Liver (tissue), 9 donors: Measurements from ENCODE around the gene PAPPA. TPM values are rescaled to one million over a fixed set of nuclear protein-coding genes. Genes with fewer than 3 reads are reported as not detected.

Source experiments
- DNase-seq: peaks from one replicate; pipeline ENCODE4 v3.0.0-alpha.2; 2017; ENCODE audit warnings: low spot score
- H3K27ac ChIP-seq, 2 donors: one replicate each; pipeline ENCODE4 v1.7.0; 2013; ENCODE audit warnings: inconsistent platforms in 2 of 2, low read length in 2 of 2, control low read depth in 1 of 2, low read depth in 1 of 2, mild to moderate bottlenecking in 1 of 2
- H3K27me3 ChIP-seq, 4 donors: one replicate each; pipeline versions ENCODE4 v1.6.1 to v1.7.0; 2013; ENCODE audit warnings: low read length in 3 of 4, inconsistent platforms in 1 of 4, mild to moderate bottlenecking in 1 of 4, moderate library complexity in 1 of 4; ENCODE audit not compliant: control insufficient read depth in 4 of 4, insufficient read depth in 4 of 4
- H3K36me3 ChIP-seq, 4 donors: one replicate each; pipeline versions ENCODE4 v1.6.1 to v1.7.0; 2013; ENCODE audit warnings: low read length in 3 of 4, mild to moderate bottlenecking in 3 of 4, low read depth in 1 of 4, moderate library complexity in 1 of 4; ENCODE audit not compliant: control insufficient read depth in 4 of 4, insufficient read depth in 3 of 4
- H3K4me1 ChIP-seq, 4 donors: one replicate each; pipeline versions ENCODE4 v1.6.1 to v1.7.0; 2013; ENCODE audit warnings: low read length in 3 of 4, mild to moderate bottlenecking in 3 of 4, moderate library complexity in 1 of 4; ENCODE audit not compliant: control insufficient read depth in 4 of 4, insufficient read depth in 4 of 4
- H3K4me3 ChIP-seq, 3 donors: one replicate each; pipeline versions ENCODE4 v1.6.1 to v1.7.0; 2013; ENCODE audit warnings: low read length in 3 of 3, control low read depth in 1 of 3, low read depth in 1 of 3, mild to moderate bottlenecking in 1 of 3
- H3K9ac ChIP-seq, 2 donors: one replicate each; pipeline ENCODE4 v1.7.0; 2013; ENCODE audit warnings: low read length in 2 of 2, mild to moderate bottlenecking in 2 of 2, moderate library complexity in 2 of 2, control low read depth in 1 of 2, low read depth in 1 of 2
- H3K9me3 ChIP-seq, 4 donors: one replicate each; pipeline versions ENCODE4 v1.6.1 to v1.7.0; 2013; ENCODE audit warnings: low read length in 3 of 4; ENCODE audit not compliant: control insufficient read depth in 4 of 4
- ATF3 ChIP-seq: IDR thresholded peaks from 2 replicates; pipeline ENCODE4 v1.6.1; 2016; ENCODE audit warnings: antibody characterized with exemption
- CTCF ChIP-seq: fragments of 150-350 bp; IDR thresholded peaks from 2 replicates; pipeline ENCODE4 v1.5.1; 2017; ENCODE audit warnings: improper control_type of control experiment, low read depth, low read length; ENCODE audit not compliant: missing input control
- EGR1 ChIP-seq, 2 donors: IDR thresholded peaks; 2 replicates each; pipeline ENCODE4 v1.6.1; 2016 to 2018; ENCODE audit warnings: antibody characterized with exemption in 2 of 2, low read depth in 2 of 2
- FOXA1 ChIP-seq: IDR thresholded peaks from 2 replicates; pipeline ENCODE4 v1.6.1; 2016; ENCODE audit warnings: antibody characterized with exemption
- FOXA2 ChIP-seq: IDR thresholded peaks from 2 replicates; pipeline ENCODE4 v1.6.1; 2016; ENCODE audit warnings: antibody characterized with exemption
- GABPA ChIP-seq, 2 donors: IDR thresholded peaks in 1 of 2; conservative IDR thresholded peaks in 1 of 2; 2 replicates each; pipeline ENCODE4 v1.6.1; 2016; ENCODE audit warnings: antibody characterized with exemption in 2 of 2, mild to moderate bottlenecking in 1 of 2, moderate library complexity in 1 of 2
- HNF4A ChIP-seq, 2 donors: conservative IDR thresholded peaks; 2 replicates each; pipeline ENCODE4 v1.6.1; 2016; ENCODE audit warnings: antibody characterized with exemption in 2 of 2, mild to moderate bottlenecking in 2 of 2
- HNF4G ChIP-seq: IDR thresholded peaks from 2 replicates; pipeline ENCODE4 v1.6.1; 2016; ENCODE audit warnings: antibody characterized with exemption
- JUND ChIP-seq, 2 donors: IDR thresholded peaks; 2 replicates each; pipeline ENCODE4 v1.6.1; 2016; ENCODE audit warnings: antibody characterized with exemption in 2 of 2
- MAX ChIP-seq: IDR thresholded peaks from 2 replicates; pipeline ENCODE4 v1.6.1; 2016; ENCODE audit warnings: antibody characterized with exemption
- NR2F2 ChIP-seq: IDR thresholded peaks from 2 replicates; pipeline ENCODE4 v1.6.1; 2016; ENCODE audit warnings: antibody characterized with exemption
- RAD21 ChIP-seq, 2 donors: IDR thresholded peaks; 2 replicates each; pipeline ENCODE4 v1.6.1; 2016; ENCODE audit warnings: antibody characterized with exemption in 2 of 2, mild to moderate bottlenecking in 2 of 2
- REST ChIP-seq: IDR thresholded peaks from 2 replicates; pipeline ENCODE4 v1.6.1; 2016; ENCODE audit warnings: antibody characterized with exemption, mild to moderate bottlenecking
- RXRA ChIP-seq, 2 donors: IDR thresholded peaks; 2 replicates each; pipeline ENCODE4 v1.6.1; 2017 to 2018; ENCODE audit warnings: antibody characterized with exemption in 2 of 2, mild to moderate bottlenecking in 1 of 2
- SP1 ChIP-seq: IDR thresholded peaks from 2 replicates; pipeline ENCODE4 v1.6.1; 2018; ENCODE audit warnings: antibody characterized with exemption, mild to moderate bottlenecking
- TAF1 ChIP-seq: conservative IDR thresholded peaks from 2 replicates; pipeline ENCODE4 v1.6.1; 2016; ENCODE audit warnings: antibody characterized with exemption, mild to moderate bottlenecking
- YY1 ChIP-seq: IDR thresholded peaks from 2 replicates; pipeline ENCODE4 v1.6.1; 2016; ENCODE audit warnings: antibody characterized with exemption, mild to moderate bottlenecking
- ZBTB33 ChIP-seq: IDR thresholded peaks from 2 replicates; pipeline ENCODE4 v1.6.1; 2016; ENCODE audit warnings: antibody characterized with exemption
- WGBS: extraction: QIAGEN DNeasy Blood & Tissue Kit; methylation state at CpG from one replicate; pipeline ENCODE4 v1.1.7; 2013; 5-methylcytosine and 5-hydroxymethylcytosine counted together
- polyA plus RNA-seq, 2 donors: library from polyadenylated mRNA; stranded (reverse) in 1 of 2; unstranded in 1 of 2; fragments of 200-250 nt in 1 of 2; fragments of >200 nt in 1 of 2; fragmentation: Nextera tagmentation in 1 of 2; extraction: Ambion mirVana in 1 of 2; gene quantifications; one replicate each; pipeline versions ENCODE4 v1.2.1 to v1.2.3, GENCODE V29; 2013 to 2015
- total RNA-seq, 2 donors: library from RNA; depleted of rRNA; stranded (reverse); fragments of >200 nt; gene quantifications; one replicate each; pipeline ENCODE4 v1.2.3, GENCODE V29; 2014
- donor health status: healthy.
- donor health status: healthy.
- donor health status: healthy.
- donor health status: healthy.
- donor health status: healthy.

Gene PAPPA
- total and polyA plus RNA-seq, 4 donors: 0.03 to 0.33 (median 0.20) TPM

- Histone ChIP-seq H3K4me3 (no peak overlapping the region), H3K27ac (no peak overlapping the region), H3K9me3 (no peaks in the 10 kb centered on the region), H3K4me1 (no peaks in the 10 kb centered on the region), H3K9ac (no peak overlapping the region), H3K36me3 (no peaks in the 10 kb centered on the region), H3K27me3 (no peaks in the 10 kb centered on the region)
- DNase-seq: no peak
- TF ChIP-seq JUND (IDR thresholded peaks at IDR 0.05) (no peak), REST (no peak), FOXA2 (no peak), HNF4A (conservative IDR thresholded peaks at IDR 0.05) (no peak), HNF4G (no peak), GABPA (IDR thresholded peaks at IDR 0.05 in 1 of 2, conservative IDR thresholded peaks at IDR 0.05 in 1 of 2) (no peak), SP1 (no peak), MAX (no peak), YY1 (no peak), ZBTB33 (no peak), TAF1 (no peak), RAD21 (IDR thresholded peaks at IDR 0.05) (no peak), NR2F2 (no peak), EGR1 (IDR thresholded peaks at IDR 0.05; ENCODE audit: low read depth in 2 of 2) (no peak), ATF3 (no peak), FOXA1 (no peak), RXRA (IDR thresholded peaks at IDR 0.05) (no peak), CTCF (no peak)
- 93% methylated on average over 2 of the region's 2 CpGs for WGBS
Measured at GRCh38 chr9:116409129-116409528, 255.5 kb downstream of the PAPPA start.

GRCh38 chr9:116409638-116410037, 256.0 kb downstream of the PAPPA start:
- WGBS: 89% methylated on average over 6 of the region's 6 CpGs
- H3K36me3 ChIP-seq: no peaks in the 10 kb centered on the region
- H3K27ac ChIP-seq: no peak overlapping the region
- H3K4me1 ChIP-seq: no peaks in the 10 kb centered on the region
- no peaks in the 10 kb centered on the region for H3K27me3 ChIP-seq
- H3K9me3 ChIP-seq: no peaks in the 10 kb centered on the region
- no peak for DNase-seq
- H3K9ac ChIP-seq: no peak overlapping the region
- H3K4me3 ChIP-seq: no peak overlapping the region
- TF ChIP-seq SP1 (no peak), HNF4A (conservative IDR thresholded peaks at IDR 0.05) (no peak), FOXA1 (no peak), YY1 (no peak), NR2F2 (no peak), MAX (no peak), RAD21 (IDR thresholded peaks at IDR 0.05) (no peak), RXRA (IDR thresholded peaks at IDR 0.05) (no peak), TAF1 (no peak), JUND (IDR thresholded peaks at IDR 0.05) (no peak), REST (no peak), ATF3 (no peak), FOXA2 (no peak)
